GM19193 (cell line): ENCODE data around the gene ENOSF1.

ENCODE experiments used
- POLR2A ChIP-seq: IDR thresholded peaks from 4 replicates; pipeline ENCODE4 v1.6.1; 2011; ENCODE audit not compliant: insufficient read depth, insufficient read length; ENCODE audit errors: extremely low read depth

Gene ENOSF1

GRCh38 chr18:629269-630150 is 82.9 kb downstream of the ENOSF1 start:
- no peak for TF ChIP-seq POLR2A

- no peak for TF ChIP-seq POLR2A
Measured at GRCh38 chr18:627231-627630, 85.2 kb downstream of the ENOSF1 start.

- no peak for TF ChIP-seq POLR2A
Measured at GRCh38 chr18:623761-624620, 88.4 kb downstream of the ENOSF1 start.

GRCh38 chr18:622289-622688 is 90.1 kb downstream of the ENOSF1 start:
- TF ChIP-seq POLR2A, result no peak

- TF ChIP-seq POLR2A, result no peak
Measured at GRCh38 chr18:621291-622043, 91.0 kb downstream of the ENOSF1 start.
